HG02870 (cell line): ENCODE data around the gene NOS3.

Source experiments
- ATAC-seq: cut with Tn5 transposase; IDR thresholded peaks from one replicate; pipeline ENCODE4 v1.9.1; 2021; ENCODE audit warnings: mild to moderate bottlenecking, moderate library complexity; ENCODE audit not compliant: unreplicated experiment

Gene NOS3

DNA sequence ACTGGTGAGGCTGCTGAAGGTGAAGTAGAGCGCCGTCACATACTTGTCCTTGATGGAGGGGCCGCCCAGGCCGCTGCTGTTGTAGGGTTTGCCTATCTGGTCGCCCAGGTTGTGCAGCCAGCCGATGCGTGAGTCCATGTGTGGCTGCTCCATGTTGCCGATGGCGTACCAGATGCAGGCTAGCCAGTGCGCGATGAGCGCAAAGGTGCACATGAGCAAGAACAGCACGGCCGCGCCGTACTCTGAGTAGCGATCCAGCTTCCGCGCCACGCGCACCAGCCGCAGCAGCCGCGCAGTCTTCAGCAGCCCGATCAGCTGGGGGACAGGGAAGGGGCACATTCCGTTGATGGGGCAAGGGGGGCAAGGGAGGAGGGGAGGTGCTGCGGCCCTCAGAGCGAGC, 39.3 kb upstream of the NOS3 start:
- no peak for ATAC-seq

DNA sequence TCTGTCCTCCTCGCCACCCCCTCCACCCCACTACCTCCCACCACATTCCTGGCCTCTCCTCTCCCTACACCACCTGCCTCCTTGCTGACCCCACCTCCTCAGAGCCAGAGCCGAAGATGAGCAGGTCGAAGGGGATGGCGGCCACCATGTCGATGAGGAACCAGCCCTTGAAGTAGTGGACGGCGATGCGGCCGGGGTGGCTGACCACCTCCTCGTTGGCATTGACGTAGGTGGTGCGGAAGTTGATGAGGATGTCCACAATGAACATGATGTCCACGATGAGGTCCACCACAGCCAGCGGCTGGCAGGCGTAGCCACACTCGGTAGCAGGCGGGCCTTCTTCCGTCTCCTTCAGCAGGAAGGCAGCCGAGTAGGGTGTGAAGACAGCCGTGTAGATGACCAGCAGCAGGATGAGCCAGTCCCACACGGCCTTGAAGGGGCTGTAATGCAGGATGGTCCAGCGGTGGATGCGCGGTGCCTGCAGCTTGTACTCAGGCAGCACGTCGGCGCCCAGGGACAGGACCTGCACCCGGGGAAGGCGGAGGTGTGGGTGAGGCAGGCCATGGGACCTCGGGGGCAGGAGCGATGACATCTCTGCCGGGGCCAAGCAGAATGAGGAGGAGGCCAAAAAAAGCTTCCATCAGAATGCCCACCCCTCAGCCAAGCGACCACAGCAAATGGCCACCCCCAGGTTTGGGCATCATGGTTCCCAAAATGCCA, 38.3 kb upstream of the NOS3 start:
- no peak for ATAC-seq

DNA sequence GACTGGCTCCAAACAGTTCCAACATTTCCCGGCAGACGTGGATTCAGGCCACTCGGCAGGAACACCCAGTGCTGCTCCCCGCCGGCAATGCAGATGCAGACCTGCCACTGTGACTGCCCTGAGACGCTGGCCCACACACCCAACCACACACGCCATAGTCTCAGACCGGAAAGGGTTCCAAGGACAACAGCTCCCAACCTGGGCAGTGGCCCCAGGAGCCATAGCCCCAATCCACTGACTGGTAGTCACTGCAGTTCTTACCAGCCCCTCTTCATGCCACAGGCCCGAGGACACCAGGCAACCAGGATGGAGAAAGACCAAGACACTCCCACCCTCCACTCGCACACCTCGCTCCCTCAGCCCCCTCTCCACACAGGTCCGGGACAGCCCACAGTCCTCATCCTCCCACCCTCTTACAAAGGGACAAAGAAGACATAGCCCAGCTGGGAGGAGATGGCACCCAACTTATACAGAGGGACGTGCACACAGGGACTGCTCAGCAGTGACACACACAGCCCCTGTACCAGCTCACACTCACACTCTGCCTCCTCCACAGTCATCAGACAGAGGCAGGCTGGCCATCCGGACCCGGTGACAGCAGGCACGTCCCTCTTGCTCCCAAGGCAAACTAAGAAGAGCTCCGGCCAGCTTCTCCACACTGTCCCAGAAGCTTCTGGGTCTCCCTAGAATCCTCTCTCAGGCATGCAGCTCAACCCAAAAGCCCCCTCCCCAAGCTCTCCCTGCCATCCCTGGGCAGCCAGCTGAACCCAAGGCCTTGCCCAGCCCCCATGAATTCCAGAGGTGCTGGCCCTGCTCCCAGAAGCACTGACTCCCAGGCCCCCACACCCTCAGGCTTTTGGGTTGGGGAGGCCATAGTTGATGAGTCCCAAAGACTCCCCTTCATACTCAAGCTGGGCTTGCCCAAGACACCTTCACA, 37.5 kb upstream of the NOS3 start:
- ATAC-seq: no peak

DNA sequence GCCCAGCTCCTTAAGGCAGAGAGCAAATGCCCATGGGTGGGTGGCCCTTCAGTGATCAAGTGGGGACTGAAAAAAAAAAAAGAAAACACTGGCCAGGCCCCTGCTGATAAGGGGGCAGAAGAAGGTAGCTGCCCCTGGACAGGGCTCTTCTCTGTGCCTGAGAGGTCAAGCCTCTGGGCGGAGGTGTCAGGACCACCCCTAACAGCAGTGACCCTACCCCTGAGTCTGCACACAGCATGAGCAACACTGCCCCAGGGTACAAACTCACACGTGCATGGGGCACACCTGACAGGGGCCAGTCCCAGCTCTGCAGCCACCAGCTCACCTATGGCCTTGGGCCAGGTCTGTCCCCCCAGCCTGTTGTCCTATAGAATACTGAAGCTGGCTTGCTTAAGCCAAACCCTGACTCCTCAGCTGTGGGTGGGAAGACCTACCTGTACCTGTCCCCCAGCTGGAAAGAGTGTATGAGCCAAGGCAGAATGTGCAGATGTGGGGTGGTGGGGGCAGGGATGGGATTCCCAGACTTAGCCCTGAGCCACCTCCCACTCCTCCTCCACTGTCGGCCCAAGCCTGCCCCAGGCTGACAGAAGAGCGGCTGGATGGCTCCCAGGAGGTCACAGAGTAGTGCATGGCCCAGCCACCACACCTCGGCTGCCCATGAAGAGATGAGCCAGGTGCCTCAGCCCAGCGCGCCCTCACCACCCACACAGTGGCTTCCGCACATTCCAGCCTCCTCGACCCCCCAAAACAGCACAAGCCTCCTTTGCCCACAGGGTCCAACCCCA, 36.4 kb upstream of the NOS3 start:
- no peak for ATAC-seq

DNA sequence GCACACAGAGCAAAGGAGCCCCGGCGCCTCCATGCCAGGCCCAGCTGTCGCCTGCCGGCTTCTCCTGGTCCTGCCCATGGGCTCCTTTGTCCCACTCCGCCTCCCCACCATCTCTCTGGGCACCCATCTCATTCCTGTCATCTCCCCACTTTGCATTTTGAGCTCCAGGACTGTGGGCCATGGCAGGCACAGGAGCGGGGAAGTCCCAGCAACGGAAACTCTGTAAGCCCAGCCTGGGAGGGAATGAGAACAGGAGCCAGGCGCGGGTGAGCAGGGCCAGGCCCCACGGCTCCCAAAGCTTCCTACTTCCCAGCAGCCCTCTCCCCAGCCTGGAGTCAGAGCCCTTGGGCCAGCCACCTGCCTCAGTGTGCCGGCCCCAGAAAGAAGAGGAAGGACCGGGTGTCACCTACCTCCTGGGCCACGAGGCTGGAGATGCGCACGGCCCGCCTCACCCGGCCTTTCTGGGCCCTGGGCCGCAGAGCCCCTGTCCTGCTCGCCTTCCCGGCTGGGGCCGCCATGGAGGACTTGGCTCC, 35.8 kb upstream of the NOS3 start:
- no peak for ATAC-seq

DNA sequence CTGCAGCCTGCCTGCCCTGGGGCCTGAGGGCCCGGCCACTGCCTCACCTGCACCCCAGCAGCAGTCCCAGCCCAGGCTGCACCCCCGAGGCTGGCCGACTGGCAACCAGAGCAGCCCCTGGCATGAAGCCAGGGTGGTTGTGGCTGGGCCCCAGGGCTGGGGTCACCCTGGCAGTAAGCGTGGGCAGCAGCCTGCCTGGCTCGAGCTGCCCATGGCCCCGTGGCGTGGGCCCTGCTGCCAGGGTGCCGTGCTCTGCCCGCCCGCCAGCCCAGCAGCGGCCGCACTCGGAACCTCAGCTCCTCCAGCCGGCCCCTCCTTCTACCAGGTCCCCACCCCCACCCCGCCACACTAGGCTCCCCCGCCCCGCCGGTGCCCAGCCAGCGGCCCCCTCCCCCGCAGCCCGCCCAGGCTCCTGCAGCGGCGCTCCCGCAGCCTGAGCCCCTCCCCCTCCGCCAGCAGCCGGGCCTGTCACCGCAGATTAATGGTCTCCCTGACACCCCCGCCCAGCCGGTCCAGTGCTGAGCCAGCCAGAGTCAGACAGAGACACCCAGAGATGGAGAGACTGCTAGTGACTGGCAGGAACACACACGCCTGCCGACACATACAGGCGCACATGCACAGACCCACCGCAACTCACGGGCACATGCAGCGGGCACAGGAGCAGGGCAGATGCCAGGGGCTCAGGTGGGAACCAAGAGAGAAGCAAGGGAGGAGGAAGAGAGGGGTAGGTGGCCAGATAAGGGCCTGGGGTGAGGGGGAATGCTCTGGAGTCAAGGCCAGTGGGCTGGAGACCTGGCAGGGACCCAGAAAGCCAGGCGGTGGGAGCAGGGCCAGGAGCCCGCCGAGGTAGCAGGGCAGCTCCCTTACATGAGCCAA, 35.1 kb upstream of the NOS3 start:
- no peak for ATAC-seq

DNA sequence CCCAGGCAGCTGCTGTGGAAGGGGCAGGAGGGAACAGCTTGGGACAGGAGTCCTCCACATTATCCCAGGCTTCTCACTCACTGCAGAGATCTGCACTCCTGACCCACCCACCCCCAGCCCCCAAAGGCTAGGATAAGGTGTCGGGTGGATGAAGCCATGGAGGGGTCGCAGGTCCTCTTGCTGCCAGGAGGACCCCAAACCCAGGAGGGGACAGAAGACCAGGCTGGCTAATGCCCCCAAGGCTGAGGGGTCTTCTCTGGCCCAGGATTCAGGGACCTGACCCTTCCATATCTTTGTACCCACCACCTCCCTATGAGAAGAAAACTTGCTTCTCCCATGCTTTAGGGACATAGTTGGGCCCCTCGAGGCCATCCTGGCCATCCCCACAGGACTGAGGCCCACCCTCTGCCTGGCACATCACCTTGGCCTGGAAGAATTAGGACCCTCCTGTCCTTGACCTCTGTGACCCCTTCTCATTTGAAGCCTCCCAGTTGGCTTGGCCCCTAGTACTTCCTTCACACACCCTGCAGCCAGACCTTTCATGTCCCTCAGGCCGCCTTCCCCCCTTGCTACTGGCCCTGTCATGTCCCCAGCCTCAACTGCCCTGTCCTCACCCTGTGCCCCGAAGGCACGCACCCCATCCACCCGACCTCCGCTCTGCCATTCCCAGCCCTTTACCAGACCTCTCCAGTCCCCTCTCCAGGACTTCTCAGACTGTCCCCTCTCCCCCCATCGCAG, 34.3 kb upstream of the NOS3 start:
- ATAC-seq: no peak

DNA sequence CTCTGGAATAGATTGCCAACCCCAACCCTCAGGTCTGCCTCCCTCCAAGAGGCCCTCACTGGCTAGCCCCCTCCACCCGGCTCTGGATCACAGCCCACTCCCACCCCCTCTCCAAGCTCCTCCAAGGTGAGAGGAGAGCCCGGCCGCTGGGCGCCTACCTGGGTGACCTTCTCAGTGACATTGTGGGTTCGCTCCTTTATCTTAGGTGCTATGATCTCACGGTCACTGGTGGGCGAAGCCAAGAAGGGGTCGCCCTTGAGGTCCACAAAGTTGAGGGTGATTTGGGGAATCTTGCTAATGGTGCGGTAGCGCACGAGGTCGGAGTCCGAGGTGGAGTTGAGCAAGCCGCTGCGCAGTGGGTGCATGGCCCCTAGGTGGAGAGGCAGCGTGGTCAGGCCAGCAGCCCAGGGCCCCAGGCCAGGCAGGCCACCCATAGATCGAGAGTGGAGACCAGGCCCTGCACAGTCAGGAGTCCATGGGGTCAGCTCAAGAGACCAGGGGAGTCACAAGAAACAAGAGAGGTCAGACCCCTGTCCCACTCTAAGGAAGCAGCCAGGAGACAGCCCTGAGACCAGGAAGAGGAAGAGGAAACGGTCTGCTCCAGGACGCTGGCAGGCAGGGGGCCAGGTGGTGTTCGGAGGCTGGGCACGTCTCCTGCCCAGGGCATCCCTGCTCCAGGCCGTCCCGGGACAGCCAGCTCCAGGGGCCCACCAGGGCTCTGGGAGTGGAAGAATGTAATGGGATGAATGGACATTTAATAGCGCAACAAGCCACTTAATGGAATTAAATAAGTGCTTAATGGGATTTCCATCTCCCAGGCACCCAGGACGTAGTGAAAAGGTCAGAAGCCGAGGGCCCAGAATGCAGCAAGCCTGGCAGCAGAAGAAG, 33.4 kb upstream of the NOS3 start:
- ATAC-seq: no peak

DNA sequence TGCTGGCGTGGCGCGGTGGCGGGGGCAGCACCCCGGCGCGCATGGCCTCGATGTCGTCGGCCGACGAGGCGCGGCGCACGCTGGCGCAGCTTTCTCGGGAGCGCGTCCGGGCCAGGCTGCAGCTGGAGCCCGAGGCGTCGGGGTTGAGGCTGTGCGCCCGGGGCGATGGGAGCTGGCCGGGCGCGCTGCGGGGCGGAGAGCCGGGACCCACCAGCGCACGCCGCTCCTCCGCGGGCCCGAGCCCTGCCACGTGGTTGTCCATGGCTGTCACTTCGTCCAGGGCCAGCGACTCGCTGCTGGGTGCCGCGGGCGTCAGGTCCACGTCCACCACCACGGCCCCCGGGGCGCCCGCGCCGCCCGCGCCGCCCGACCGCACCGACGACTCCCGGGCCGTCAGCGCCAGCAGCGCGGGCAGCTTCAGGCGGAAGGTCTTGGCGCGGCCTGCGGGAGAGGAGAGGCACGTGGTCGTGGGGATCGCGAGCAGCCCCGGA, 32.7 kb upstream of the NOS3 start:
- ATAC-seq: no peak

DNA sequence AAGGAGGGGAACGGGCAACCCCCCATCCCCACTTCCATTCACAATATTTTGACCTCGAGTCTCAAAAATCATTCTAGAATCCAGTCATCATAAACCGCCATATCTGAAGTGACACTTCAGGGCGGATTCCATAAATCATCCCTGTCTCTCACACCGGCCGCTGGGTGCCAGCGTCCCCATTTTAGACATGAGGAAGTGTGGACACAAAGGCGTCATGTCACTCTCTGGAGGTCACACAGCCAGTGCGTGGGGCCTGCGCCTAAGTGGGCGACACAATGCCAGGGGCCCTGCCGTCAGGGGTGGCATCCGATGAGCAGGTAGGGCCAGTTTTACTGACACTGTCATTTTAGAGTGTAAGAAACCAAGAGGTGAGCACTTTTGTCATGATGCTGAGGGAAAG, 32.2 kb upstream of the NOS3 start:
- no peak for ATAC-seq

DNA sequence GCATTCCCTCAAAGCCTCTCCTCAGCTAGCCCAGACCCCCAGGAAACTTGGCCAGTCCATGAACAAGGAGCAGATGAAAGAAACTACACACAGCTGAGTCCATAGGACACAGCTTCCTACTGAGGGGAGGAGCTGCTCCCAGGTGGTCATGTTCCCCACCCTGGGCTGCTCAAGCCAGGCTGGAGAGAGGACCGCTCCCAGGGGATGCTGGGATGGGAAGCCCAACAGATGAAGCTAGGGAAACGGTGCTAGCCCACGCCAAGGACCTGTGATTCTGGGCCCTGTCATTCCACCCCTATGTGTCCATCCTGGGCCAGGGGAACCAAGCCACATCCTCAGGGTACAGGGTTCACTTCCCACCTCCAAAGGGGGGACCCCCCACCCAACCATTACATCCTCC, 31.7 kb upstream of the NOS3 start:
- no peak for ATAC-seq

DNA sequence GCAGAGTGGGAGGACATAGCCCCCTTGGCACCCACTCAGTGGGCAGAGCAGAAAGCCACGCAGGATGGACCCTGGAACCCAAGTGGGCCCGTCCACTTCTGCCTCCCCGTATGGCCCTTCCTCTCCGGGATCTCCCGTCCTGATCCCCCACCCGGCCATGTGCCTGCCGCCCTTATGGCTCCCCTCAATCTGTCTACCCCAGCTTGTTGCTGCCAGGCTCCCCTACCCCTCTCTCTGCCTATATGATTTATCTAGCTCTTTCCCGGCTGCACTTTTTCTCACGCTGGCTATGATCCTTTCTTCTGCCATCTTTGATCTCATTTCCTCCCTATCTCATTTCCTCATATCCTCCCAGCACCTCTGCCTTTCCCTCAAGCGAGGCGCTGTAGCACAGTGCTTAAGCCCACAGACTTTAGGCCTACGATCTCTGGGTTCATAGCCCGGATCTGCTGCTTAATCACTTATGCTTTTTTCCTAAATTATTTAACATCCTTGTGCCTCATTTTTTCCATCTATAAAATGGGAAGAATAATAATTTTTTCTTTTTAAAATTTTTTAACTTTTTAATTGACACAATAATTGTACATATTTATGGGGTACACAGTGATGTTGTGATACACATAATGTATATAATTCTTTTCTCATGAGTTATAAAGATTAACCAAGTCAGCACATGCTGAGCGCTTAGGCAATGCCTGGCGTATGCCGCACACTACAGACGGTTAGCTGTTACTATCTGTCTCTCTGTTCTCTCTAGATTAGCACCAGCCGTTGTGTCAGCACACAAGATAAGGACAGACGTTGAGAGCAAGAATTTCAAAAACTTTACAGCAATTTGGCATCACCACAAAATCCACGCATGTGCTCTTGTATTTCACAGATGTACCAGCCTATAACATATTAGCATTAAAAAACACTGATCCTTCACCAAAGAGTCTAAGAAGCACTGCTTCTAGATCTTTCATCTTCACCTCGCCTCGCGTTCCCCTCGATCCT, 30.8 kb upstream of the NOS3 start:
- ATAC-seq: no peak

DNA sequence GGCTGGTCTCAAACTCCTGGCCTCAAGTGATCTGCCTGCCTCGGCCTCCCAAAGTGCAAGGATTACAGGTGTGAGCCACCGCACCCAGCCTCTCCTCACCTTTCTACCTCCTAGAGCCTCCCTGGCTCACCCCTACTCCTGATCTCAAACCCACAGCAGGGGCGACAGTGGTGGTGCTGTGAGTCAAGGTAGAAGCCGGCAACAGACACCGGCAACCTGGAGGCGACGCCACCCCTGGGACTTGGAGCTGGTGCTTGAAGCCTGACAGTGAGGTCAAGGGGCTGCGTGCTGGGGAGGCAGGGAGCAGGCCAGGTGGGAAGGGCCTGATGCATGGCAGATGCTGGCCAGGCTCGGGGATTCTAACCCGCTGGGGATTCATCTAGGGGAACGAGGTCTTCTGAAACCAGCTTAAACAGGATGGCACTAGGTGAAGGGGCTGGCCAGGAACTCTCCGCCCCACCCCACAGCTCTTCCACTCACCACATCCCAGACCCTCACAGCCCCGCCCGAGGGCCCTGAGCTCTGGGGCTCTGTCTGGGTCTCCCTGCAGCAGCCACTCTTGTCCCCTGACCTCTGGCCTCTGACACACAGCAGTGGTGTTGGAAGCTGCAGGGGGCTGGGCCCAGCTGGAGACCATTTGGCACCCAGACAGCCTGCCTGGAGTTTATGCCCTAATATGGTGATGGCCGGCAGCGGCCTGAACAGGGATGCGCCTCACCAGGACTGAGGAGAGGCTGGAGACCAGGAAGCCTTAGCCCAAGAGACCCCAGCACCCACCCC, 29.1 kb upstream of the NOS3 start:
- no peak for ATAC-seq

DNA sequence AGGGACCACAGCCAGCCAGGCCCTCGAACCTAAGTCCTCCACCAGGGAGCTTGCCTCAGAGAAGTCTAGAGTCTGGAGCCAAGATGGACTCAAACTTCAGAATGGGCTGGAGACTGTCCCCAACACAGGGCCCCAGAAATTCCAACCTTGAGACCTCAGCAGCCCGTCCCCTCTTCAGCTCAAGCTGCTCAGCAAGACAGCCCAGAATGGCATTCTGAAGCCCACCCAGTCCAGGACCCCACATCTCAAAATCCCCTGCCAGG, 28.6 kb upstream of the NOS3 start:
- ATAC-seq: no peak

DNA sequence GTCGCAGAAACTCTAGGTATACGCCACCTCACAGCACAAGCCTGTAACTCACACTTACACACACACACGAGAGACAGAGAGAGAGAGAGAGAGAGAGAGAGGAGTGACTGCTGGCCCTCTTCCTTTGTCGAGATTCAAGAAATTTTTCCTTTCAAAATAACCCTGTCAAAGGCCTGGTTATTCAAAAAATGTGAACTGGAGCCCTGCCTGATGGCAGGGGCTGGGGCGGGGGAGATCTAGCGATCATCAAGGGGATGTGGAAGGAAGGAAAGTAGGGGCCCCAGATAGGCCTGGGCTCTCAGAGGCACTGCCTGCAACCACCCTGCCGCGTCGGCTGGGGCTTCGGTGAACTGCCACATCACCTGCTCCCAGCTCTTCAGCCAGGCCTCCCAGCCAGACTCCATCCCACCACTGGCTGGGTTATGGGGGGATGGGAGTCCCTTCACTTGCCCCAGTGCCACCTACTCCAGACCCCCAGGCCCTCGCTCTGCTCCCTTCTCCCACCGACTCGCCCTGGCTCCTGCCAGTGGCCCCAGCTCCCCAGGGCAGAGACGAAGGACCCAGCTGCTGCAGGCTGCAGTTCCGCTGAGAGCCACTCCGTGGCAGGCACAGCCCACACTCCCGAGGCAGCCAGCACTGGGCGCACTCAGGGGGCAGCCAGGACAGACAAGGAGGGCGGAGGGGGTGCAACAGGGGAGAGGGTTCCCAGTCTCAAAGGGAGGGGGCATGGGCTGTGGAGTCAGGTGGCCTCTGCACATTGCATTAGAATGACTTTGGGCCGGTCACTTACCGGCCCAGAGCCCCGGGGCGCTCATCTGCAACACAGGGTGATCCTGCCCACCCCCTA, 28.0 kb upstream of the NOS3 start:
- ATAC-seq: peak; percentile 79
